DOHH2 (cell line): ENCODE results near the gene ALOXE3.

Source experiments
- H3F3A ChIP-seq: fragments of 200-600 bp; sonication (generic), shearing (Covaris generic); 2 replicates; pipeline ENCODE4 v1.6.0; 2016; ENCODE audit warnings: antibody characterized with exemption, mild to moderate bottlenecking; ENCODE audit not compliant: control insufficient read depth, insufficient read depth
- H3K27ac ChIP-seq: fragments of 200-600 bp; sonication (generic); 2 replicates; pipeline ENCODE4 v1.5.1; 2014; ENCODE audit warnings: low read depth, mild to moderate bottlenecking, low read length, moderate library complexity
- H3K27me3 ChIP-seq: fragments of 200-600 bp; sonication (generic); 2 replicates; pipeline ENCODE4 v1.6.1; 2014; ENCODE audit warnings: mild to moderate bottlenecking, low read length, mixed read lengths; ENCODE audit not compliant: control insufficient read depth
- H3K36me3 ChIP-seq: fragments of 200-600 bp; sonication (generic); 2 replicates; pipeline ENCODE4 v1.6.1; 2014; ENCODE audit warnings: mild to moderate bottlenecking, low read length, moderate library complexity, mixed read lengths; ENCODE audit not compliant: control insufficient read depth
- H3K4me1 ChIP-seq: fragments of 200-600 bp; sonication (generic); 2 replicates; pipeline ENCODE4 v1.6.1; 2014; ENCODE audit warnings: mild to moderate bottlenecking, low read length, mixed read lengths; ENCODE audit not compliant: control insufficient read depth
- H3K4me2 ChIP-seq: fragments of 200-600 bp; sonication (generic); 2 replicates; pipeline ENCODE4 v1.6.0; 2014; ENCODE audit warnings: mild to moderate bottlenecking, low read length, moderate library complexity
- H3K4me3 ChIP-seq: fragments of 200-600 bp; sonication (generic); 2 replicates; pipeline ENCODE4 v1.5.1; 2014; ENCODE audit warnings: mild to moderate bottlenecking, low read length, mixed read lengths
- H3K79me2 ChIP-seq: fragments of 200-600 bp; sonication (generic); 2 replicates; pipeline ENCODE4 v1.6.1; 2014; ENCODE audit warnings: mild to moderate bottlenecking, low read length, mixed read lengths; ENCODE audit not compliant: control insufficient read depth
- H3K9me2 ChIP-seq: fragments of 200-600 bp; sonication (generic); replicated peaks from 2 replicates; pipeline ENCODE4 v1.6.1; 2014; ENCODE audit warnings: mild to moderate bottlenecking, low read length, mixed read lengths; ENCODE audit not compliant: control insufficient read depth
- H3K9me3 ChIP-seq: fragments of 200-600 bp; sonication (generic); 2 replicates; pipeline ENCODE4 v1.6.1; 2014; ENCODE audit warnings: antibody characterized with exemption, low read length, mixed read lengths; ENCODE audit not compliant: control insufficient read depth, insufficient read depth
- H4K20me1 ChIP-seq: fragments of 200-600 bp; sonication (generic); 2 replicates; pipeline ENCODE4 v1.6.0; 2014; ENCODE audit warnings: low read depth, mild to moderate bottlenecking, antibody characterized with exemption, low read length, moderate library complexity; ENCODE audit not compliant: control insufficient read depth, insufficient read depth
- EZH2phosphoT487 ChIP-seq: fragments of 200-600 bp; sonication (generic); IDR thresholded peaks from 2 replicates; pipeline ENCODE4 v1.6.1; 2017; ENCODE audit warnings: borderline replicate concordance, mild to moderate bottlenecking, antibody characterized with exemption, low read length, moderate library complexity, mixed read lengths
- TF ChIP-seq, protein P1 (sequence below): fragments of 200-600 bp; sonication (generic); IDR thresholded peaks from one replicate; pipeline ENCODE4 v1.5.1; 2014; ENCODE audit warnings: antibody characterized with exemption, mild to moderate bottlenecking, low read depth, low read length; ENCODE audit not compliant: poor library complexity, severe bottlenecking

The ALOXE3 gene

DNA sequence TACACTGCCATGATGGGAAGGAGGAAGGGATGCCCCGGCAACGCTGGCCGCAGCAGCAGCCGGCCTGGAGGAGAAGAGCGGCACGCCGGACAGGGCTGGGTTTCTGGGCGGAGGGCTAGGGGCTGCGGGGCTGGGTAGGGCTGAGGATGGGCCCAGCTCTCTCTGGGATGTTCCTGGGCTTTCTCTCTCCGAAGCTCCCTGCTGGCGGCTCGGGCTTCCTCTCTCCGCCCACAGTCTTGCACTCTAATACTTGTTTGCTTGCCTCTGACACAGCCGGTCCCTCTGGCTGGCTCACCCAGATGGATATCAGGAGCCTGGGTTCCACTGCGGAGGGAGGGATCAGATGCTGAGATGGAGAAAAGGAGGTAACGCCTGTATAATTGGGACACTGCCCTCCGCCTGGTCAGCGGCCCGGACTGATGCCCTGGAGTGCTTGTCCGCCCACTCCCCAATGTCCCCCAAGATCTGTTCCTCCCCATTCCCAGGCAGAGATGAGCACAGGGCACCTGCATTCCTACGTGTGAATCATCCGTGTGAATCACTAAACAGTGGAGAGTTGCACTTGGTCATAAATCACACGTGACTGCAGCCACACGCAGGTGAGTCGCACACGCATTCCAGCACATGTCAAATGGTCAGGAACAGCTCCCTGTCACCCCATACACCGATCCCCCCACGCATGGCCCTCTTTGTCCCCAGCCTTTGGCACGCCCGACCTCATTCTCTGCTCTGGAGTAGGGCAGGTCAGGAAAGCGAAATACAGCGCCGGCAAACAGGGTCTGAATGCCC lies at the start of gene ALOXE3:
TSS of gene ALOXE3 (minus strand) at position 535 of the 789 bp plus-strand sequence. CDS start at position 11, 524 bp downstream.
- Histone ChIP-seq H3K4me1 (peaks cover 49% of the 10 kb centered on the region), H3K9me3 (no peaks in the 10 kb centered on the region), H3F3A (peaks cover 19% of the 10 kb centered on the region), H3K9me2 (no peaks in the 10 kb centered on the region), H4K20me1 (no peaks in the 10 kb centered on the region), H3K36me3 (no peaks in the 10 kb centered on the region), H3K27me3 (peaks cover 63% of the 10 kb centered on the region), H3K4me2 (peak within 1 kb of the TSS; percentile 98), H3K27ac (peak within 1 kb of the TSS; percentile 3; the same call in 1 of the 2 replicates), H3K4me3 (peak within 1 kb of the TSS; percentile 80), H3K79me2 (no peaks in the 10 kb centered on the region)
- TF ChIP-seq EZH2phosphoT487 = no peak
- TF ChIP-seq, protein P1, sequence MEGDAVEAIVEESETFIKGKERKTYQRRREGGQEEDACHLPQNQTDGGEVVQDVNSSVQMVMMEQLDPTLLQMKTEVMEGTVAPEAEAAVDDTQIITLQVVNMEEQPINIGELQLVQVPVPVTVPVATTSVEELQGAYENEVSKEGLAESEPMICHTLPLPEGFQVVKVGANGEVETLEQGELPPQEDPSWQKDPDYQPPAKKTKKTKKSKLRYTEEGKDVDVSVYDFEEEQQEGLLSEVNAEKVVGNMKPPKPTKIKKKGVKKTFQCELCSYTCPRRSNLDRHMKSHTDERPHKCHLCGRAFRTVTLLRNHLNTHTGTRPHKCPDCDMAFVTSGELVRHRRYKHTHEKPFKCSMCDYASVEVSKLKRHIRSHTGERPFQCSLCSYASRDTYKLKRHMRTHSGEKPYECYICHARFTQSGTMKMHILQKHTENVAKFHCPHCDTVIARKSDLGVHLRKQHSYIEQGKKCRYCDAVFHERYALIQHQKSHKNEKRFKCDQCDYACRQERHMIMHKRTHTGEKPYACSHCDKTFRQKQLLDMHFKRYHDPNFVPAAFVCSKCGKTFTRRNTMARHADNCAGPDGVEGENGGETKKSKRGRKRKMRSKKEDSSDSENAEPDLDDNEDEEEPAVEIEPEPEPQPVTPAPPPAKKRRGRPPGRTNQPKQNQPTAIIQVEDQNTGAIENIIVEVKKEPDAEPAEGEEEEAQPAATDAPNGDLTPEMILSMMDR = no peak

DNA sequence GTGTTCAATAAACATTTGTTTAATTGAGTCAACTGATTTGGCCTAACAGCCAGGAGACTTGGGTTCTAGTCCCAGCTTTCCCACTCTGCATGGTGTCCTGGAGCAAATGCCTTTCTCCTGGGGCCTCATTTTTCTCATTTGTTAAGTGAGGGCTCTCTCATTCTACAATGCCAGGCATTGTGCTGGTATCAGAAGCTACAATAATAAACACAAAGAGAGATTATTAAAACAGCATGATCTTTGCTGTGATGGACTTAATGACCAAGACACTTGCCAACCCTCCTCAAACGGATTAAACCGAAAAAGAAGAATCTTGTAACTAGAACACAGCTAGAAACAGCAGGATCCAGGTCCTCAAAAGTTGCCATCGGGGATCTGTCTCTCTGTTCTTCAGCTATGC lies 49.2 kb upstream of the ALOXE3 start:
- H3K4me1 ChIP-seq = peaks cover 27% of the 10 kb centered on the region
- peaks cover 8% of the 10 kb centered on the region for H3F3A ChIP-seq
- no peaks in the 10 kb centered on the region for H3K9me3 ChIP-seq
- no peak overlapping the region for H3K4me2 ChIP-seq
- H3K36me3 ChIP-seq = peaks cover 2% of the 10 kb centered on the region
- H3K4me3 ChIP-seq = no peak overlapping the region
- H3K27me3 ChIP-seq = no peaks in the 10 kb centered on the region
- no peaks in the 10 kb centered on the region for H3K9me2 ChIP-seq
- 0 out of 2 replicates have a peak, but pooled peaks cover 3% of the 10 kb centered on the region for H4K20me1 ChIP-seq
- H3K79me2 ChIP-seq = peaks cover 6% of the 10 kb centered on the region
- no peak for TF ChIP-seq EZH2phosphoT487
- TF ChIP-seq, protein P1 = no peak
- H3K27ac ChIP-seq = no peak overlapping the region

DNA sequence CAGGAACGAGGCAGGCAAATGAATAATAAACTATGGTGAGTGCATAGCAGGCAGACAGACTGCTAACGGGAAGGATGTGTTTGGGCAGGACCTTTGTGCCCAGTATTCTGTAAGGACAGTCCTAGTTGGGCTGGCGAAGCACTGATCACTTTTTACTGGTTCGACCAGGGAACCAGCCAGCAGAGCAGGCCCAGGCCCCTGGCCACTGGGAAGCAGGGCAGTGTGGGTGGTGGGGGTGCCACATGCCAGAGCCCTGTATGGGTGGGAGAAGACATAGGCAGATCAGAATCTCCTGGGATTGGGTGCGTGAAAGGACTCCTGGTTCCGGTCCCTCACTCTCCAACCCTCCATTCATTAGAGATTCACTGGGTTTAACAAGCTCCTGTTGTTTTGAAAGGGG lies 48.4 kb upstream of the ALOXE3 start:
- Histone ChIP-seq H4K20me1 (peaks cover 3% of the 10 kb centered on the region; the same call in 1 of the 2 replicates), H3K9me3 (no peaks in the 10 kb centered on the region), H3K9me2 (no peaks in the 10 kb centered on the region), H3K79me2 (peaks cover 14% of the 10 kb centered on the region), H3K27me3 (no peaks in the 10 kb centered on the region), H3K4me3 (no peak overlapping the region), H3K4me1 (peaks cover 26% of the 10 kb centered on the region), H3K36me3 (peaks cover 10% of the 10 kb centered on the region), H3K4me2 (no peak overlapping the region), H3K27ac (no peak overlapping the region), H3F3A (peaks cover 4% of the 10 kb centered on the region)
- TF ChIP-seq, protein P1 = no peak
- TF ChIP-seq EZH2phosphoT487 = no peak
